GM10248 (cell line): ENCODE results near the gene CD40LG.

Source experiments
- CTCF ChIA-PET: fragments of 300-600 bp; sonication (Branson Sonifier 250); formaldehyde crosslinking; extraction: SDS; loops from one replicate; lab custom pipeline; 2021; ENCODE audit warnings: antibody characterized with exemption; lab: Yijun Ruan, JAX
- POLR2A ChIA-PET: fragments of 350-650 bp; sonication (Branson Sonifier 250); formaldehyde crosslinking; extraction: SDS; loops from one replicate; lab custom pipeline; 2020; ENCODE audit warnings: antibody characterized with exemption; lab: Yijun Ruan, JAX
- DNase-seq: peaks from one replicate; pipeline ENCODE4 v3.0.0; 2012; ENCODE audit errors: extremely low spot score
- TF ChIP-seq, protein P1 (sequence below): IDR thresholded peaks from 2 replicates; pipeline ENCODE4 v1.5.1; 2012; ENCODE audit warnings: mild to moderate bottlenecking, low read depth; ENCODE audit errors: extremely low read depth, missing control alignments, control extremely low read depth

The CD40LG gene

DNA sequence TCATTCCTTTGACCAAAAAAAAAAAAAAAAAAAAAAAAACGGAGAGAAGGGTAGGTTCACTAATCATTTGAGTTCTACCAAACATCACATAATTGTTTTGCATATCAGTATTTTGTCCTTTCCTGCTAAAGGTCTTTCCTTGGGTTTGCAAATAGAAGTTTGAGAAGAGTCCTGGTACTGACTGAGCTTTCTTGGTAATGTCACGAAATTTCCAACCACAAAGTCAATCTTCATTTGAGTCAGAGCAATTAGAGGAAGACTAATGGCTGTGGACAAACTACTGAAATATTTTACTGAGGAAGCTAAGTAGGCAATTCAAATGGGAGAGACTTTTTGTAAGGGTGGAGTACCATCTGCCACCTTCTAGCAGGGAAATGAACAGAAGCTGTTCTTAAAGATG lies 21.7 kb upstream of the CD40LG start:
- POLR2A ChIA-PET, result no interaction called here
- DNase-seq, result peak; percentile 9
- CTCF ChIA-PET, result interaction anchor here (1.3 to 1.7 kb wide), 3 partner anchors 9 to 426 kb away, joined by 3 to 4 read pairs (median 3); no protein-coding TSS in a partner anchor
- TF ChIP-seq, protein P1, sequence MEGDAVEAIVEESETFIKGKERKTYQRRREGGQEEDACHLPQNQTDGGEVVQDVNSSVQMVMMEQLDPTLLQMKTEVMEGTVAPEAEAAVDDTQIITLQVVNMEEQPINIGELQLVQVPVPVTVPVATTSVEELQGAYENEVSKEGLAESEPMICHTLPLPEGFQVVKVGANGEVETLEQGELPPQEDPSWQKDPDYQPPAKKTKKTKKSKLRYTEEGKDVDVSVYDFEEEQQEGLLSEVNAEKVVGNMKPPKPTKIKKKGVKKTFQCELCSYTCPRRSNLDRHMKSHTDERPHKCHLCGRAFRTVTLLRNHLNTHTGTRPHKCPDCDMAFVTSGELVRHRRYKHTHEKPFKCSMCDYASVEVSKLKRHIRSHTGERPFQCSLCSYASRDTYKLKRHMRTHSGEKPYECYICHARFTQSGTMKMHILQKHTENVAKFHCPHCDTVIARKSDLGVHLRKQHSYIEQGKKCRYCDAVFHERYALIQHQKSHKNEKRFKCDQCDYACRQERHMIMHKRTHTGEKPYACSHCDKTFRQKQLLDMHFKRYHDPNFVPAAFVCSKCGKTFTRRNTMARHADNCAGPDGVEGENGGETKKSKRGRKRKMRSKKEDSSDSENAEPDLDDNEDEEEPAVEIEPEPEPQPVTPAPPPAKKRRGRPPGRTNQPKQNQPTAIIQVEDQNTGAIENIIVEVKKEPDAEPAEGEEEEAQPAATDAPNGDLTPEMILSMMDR, result no peak

DNA sequence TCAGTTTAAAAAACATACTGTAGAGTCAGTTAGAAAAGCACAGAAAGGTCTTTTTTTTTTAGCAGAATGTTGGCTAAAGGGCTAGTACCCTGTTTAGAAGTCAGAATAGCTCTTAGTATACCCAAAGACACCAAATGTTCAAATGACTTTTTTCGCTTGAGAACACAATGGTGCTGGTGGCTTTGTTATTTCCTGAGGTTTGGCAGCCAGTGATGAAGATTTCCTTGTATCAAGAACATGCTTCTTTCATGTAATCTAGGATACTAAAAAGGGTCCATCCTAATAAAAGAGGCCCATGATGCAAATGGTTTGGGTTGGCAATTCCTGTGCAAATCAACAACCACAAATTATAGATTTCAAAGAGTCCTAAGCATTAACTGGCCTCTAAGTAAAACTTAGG lies 21.1 kb upstream of the CD40LG start:
- ChIA-PET POLR2A (no interaction called here), CTCF (interaction anchor here (1.3 to 1.7 kb wide), 3 partner anchors 9 to 426 kb away, joined by 3 to 4 read pairs (median 3); no protein-coding TSS in a partner anchor)
- TF ChIP-seq, protein P1, result no peak
- DNase-seq, result no peak

DNA sequence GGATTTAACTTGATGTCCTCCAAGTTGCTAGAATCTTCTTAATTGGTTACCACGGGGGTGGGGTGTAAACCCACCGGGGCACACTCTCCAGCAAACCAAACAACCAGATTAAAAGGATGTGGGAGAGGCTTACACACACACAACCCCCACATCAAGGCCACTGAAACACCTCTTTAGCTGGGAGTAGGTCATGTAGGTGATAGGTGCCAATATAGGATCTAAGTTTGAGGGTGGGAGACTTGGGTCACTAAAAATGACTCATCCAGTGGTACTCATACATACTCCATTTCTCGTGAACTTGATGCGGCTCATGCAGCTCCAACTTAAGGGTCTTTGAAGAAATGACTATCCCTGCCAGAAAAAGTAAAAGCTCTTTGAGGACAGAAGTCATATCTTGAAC lies 20.5 kb upstream of the CD40LG start:
- ChIA-PET CTCF (interaction anchor here (1.2 to 2.2 kb wide), 4 partner anchors 10 to 425 kb away, joined by 3 to 6 read pairs (median 3); no protein-coding TSS in a partner anchor), POLR2A (no interaction called here)

DNA sequence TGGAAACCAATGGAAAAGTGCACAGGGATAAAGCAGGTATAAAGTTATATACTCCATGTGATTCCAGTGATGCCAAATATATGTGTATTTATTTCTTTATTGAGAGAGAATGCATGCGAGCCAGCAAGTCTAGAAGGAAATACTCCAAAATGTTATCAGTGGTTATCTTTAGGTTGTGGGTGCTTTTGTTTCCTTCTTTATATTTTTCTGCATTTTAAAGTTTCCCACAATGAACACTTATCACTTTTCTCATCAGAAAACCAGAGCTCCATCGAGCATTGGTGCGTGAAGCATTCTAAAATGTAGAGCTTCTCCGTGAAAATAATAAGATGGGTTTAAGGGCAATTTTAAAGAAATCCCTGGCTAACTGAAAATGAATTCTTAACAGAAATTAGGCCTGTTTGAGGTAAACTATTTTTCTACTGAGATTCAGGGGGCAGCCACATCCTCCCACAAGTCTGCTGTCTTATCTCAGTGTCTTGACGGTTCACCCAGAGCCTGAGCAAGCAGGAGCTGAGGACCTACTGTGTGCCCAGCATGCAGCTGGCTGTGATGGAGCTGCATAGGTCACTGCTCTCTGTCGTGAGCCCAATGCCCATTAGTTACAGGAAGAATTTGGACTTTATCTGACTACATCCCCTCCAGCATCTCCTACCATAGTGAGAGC lies 18.7 kb upstream of the CD40LG start:
- ChIA-PET POLR2A (no interaction called here), CTCF (interaction anchor here (1.0 to 2.2 kb wide), 3 partner anchors 20 to 64 kb away, joined by 3 to 6 read pairs (median 3); no protein-coding TSS in a partner anchor)
- TF ChIP-seq, protein P1, result no peak
- DNase-seq, result no peak

More for the DNA sequence above, 20.5 kb upstream of the CD40LG start:
- no peak for DNase-seq
- TF ChIP-seq, protein P1, result no peak

DNA sequence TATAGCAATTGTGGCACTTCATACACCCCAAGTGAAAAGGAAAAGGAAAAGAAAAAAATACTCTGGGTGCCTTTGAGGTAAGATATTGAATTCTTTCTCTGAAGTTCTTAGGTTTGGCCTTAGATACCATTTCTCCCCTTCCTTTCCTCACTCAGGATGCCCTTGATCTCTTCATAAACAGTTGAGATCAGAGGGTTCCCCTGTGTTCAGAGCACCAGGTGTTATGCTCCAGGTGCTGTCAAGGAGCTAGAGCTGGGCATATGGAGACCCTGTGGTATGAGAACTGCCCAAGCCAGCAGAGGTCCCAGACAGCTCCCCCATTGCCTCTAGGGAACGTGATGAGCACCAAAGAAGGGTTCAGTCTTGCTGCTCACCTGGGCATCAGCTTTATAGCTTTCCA lies 17.1 kb upstream of the CD40LG start:
- ChIA-PET CTCF (no interaction called here), POLR2A (no interaction called here)
- TF ChIP-seq, protein P1, result no peak
- DNase-seq, result no peak

DNA sequence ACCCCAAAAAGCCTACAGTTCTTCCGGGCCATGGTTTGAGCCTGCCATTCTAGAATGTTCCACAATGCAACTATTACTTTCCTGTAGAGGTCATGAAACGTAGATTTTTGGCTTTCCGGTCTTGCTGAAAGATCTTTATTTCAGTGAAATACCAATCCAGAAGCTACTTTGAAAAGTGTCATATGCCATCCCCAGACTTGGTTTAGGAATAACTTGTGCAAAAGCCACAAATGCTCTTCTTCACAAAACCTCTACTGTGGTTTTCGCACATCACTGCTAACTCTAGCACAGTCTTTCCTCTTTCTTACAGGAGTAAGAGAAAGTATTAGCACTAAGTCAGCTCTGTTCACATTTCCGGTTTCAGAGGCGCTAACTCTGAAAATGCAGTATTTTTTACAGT lies 12.7 kb upstream of the CD40LG start:
- DNase-seq, result peak; percentile 12
- ChIA-PET POLR2A (no interaction called here), CTCF (interaction anchor here (1.2 kb wide), 1 partner anchor 17 kb away, joined by 3 read pairs; no protein-coding TSS in a partner anchor)
- TF ChIP-seq, protein P1, result no peak
